ENCODE measurements around the gene GMPPB. TPM values are rescaled to one million over a fixed set of nuclear protein-coding genes. Genes with fewer than 3 reads are reported as not detected.

GMPPB gene
- total RNA-seq, 1 donor: 30.2 TPM

DNA sequence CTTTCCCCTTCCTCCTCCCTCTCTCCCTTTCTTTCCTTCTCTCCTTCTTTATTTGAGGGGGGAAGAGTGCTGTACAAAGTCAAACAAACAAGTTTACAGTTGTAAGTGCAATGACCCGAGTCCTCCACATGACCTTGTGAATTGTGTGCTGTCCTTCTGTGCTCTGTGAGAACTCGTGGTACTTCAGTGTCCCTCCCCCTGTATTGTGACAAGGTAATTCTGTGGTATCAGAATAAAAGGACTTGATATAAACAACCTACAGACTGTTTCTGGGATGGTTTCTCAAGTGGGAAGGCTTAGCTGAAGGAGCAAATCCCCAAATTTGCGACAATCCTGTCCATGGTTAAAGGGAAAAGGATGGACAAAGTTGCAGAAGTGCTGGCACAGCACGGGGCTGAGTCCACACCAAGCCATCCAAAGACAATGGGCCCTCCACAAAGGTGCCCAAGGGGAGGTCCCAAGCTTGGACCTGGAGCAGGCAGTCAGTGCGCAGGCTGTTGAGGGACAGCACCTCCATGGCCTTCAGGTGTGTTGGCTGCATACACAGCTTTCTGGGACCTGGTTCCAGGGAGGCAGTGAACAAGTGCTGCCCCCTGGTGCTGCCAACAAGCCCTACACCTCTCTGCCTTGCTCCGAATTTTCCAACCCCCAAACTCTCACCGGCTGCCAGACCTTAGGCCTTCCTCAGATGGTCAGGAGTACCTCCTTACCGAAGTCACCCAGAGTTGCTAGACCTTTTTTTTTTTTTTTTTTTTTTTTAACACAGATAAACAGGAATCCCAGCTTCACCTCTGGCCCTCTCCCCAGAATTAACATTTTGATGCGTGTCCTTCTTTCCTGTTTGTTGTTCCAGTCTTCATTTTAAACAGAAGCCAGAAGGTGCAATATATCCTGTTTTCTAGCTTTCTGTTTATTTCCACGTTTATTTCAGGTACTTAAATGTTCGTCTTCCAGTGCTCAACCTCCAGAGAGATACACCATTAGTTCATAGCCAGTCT is 52.2 kb downstream of the GMPPB start:
- peak; percentile 59 for DNase-seq (ENCODE audit: low read depth)
- no peak overlapping the region for H3K4me3 ChIP-seq (ENCODE audit: low read depth, low read length)
- TF ChIP-seq CTCF (IDR thresholded peaks at IDR 0.05; ENCODE audit: insufficient read depth, low read depth, low read length): peak; percentile 93

DNA sequence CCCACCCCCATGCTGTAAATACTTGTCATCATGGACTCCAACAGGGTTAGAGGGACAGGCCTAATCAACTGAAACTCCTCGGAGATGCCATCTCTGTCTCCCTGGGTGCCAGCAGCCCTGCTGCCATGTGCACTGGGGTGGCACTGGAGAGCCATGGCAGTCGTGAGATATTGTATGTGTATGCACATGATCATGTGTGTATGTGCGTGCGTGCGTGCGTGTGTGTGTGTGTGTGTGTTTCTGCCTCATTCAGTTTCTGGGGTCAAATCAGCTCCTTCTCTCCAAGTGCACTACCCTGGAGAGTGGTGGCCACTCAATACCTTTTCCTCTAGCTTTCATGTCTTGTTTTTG is 52.8 kb downstream of the GMPPB start:
- DNase-seq (ENCODE audit: low read depth): no peak
- TF ChIP-seq CTCF (IDR thresholded peaks at IDR 0.05; ENCODE audit: insufficient read depth, low read depth, low read length): no peak
- no peak overlapping the region for H3K4me3 ChIP-seq (ENCODE audit: low read depth, low read length)

Small RNAs within 50 kb of the gene (small RNA-seq; reads per million reads assigned to genes)
- gene AMIGO3 (not detected), gene COX6CP14 (not detected)

Other genes starting within 250 kb of the GMPPB start
- under 0.01 TPM in 2 replicates for gene BSN, start 169.5 kb downstream of the GMPPB start, total RNA-seq
- 104 and 109 TPM in 2 replicates for gene APEH, start 49.6 kb downstream of the GMPPB start, total RNA-seq
- 1.7 and 5.2 TPM in 2 replicates for gene MST1, start 34.5 kb downstream of the GMPPB start, total RNA-seq
- gene RNF123, start 34.4 kb downstream of the GMPPB start, total RNA-seq: 25.8 and 31.5 TPM in 2 replicates
- 0.43 and 1.6 TPM in 2 replicates for gene AMIGO3, start 4.3 kb downstream of the GMPPB start, total RNA-seq
- gene IP6K1, start 62.6 kb upstream of the GMPPB start, total RNA-seq: 45.1 and 47.9 TPM in 2 replicates
- gene CDHR4, start 75.9 kb upstream of the GMPPB start, total RNA-seq: not detected in 2 replicates
- gene INKA1, start 79.3 kb upstream of the GMPPB start, total RNA-seq: 4.7 and 11.0 TPM in 2 replicates
- 44.0 and 48.0 TPM in 2 replicates for gene UBA7, start 90.0 kb upstream of the GMPPB start, total RNA-seq
- 3.0 and 3.5 TPM in 2 replicates for gene TRAIP, start 132.6 kb upstream of the GMPPB start, total RNA-seq
- gene CAMKV, start 146.0 kb upstream of the GMPPB start, total RNA-seq: not detected in 2 replicates
- gene MST1R, start 179.9 kb upstream of the GMPPB start, total RNA-seq: under 0.01 and 0.32 TPM in 2 replicates
- 9.7 and 12.1 TPM in 2 replicates for gene MON1A, start 205.9 kb upstream of the GMPPB start, total RNA-seq
- gene RBM6, start 216.2 kb upstream of the GMPPB start, total RNA-seq: 52.2 and 61.7 TPM in 2 replicates